ENCODE results near the gene SKI. TPM values are rescaled to one million over a fixed set of nuclear protein-coding genes. Genes with fewer than 3 reads are reported as not detected.
A peak's percentile ranks its signal among the peaks of the same experiment; 100 is the strongest.

Gene SKI
- total and polyA plus RNA-seq, 2 of the 4 experiments (the other 2 are of a cell fraction) = 2.3 to 20.1 TPM

- POLR2A ChIA-PET (ENCODE audit: unreplicated experiment) = no interaction called here
- dilution Hi-C loops (cut with HindIII; ENCODE audit: low sequenced_read_pairs, unreplicated experiment) = no loop called here
- in situ Hi-C loops (cut with MboI; ENCODE audit: low sequenced_read_pairs) = no loop called here
- peaks cover 73% of the 10 kb centered on the region for H3K4me1 ChIP-seq (ENCODE audit: control insufficient read depth, insufficient read depth, low read length)
- no peak overlapping the region for H2BK15ac ChIP-seq (ENCODE audit: low read depth, low read length)
- H2BK120ac ChIP-seq (ENCODE audit: low read depth, low read length) = no peak overlapping the region
- WGBS, 2 experiments (ENCODE audit: extremely low coverage in 2 of 2, insufficient read length in 1 of 2) = 48% methylated on average over 9 of the region's 24 CpGs; no CpG with 5 or more reads in 1 of the 2 experiments
- H3K36me3 ChIP-seq (ENCODE audit: control insufficient read depth, insufficient read depth, low read length) = peaks cover 6% of the 10 kb centered on the region
- CTCF ChIA-PET = no interaction called here
- DNase-seq = no peak
- no peaks in the 10 kb centered on the region for H3K9me3 ChIP-seq (ENCODE audit: control insufficient read depth, insufficient read depth, low read length)
- no peak for ATAC-seq (ENCODE audit: low read depth)
- H4K20me1 ChIP-seq (ENCODE audit: insufficient read depth, low read length) = peaks cover 93% of the 10 kb centered on the region
- H3K4ac ChIP-seq (ENCODE audit: low read depth, low read length) = 0 out of 2 replicates have a peak overlapping the region, but pooled peaks have one; percentile 20
- TF ChIP-seq CHD1 (IDR thresholded peaks at IDR 0.05; ENCODE audit: low read depth, low read length) (no peak), USF2 (IDR thresholded peaks at IDR 0.05; ENCODE audit: low read depth, low read length) (no peak), ELK1 (IDR thresholded peaks at IDR 0.05; ENCODE audit: borderline replicate concordance, low read depth, low read length) (no peak), FOS (IDR thresholded peaks at IDR 0.05; ENCODE audit: low read depth, low read length) (no peak), POLR2A (IDR thresholded peaks at IDR 0.05; ENCODE audit: low read depth, low read length) (no peak), CEBPB (IDR thresholded peaks at IDR 0.05; ENCODE audit: low read depth, low read length) (no peak), MAFK (IDR thresholded peaks at IDR 0.05; ENCODE audit: low read depth, low read length) (no peak), BHLHE40 (IDR thresholded peaks at IDR 0.05; ENCODE audit: low read depth, low read length) (no peak), RFX5 (IDR thresholded peaks at IDR 0.05; ENCODE audit: low read depth, low read length) (no peak), RAD21 (IDR thresholded peaks at IDR 0.05; ENCODE audit: low read length) (no peak), MXI1 (IDR thresholded peaks at IDR 0.05; ENCODE audit: borderline replicate concordance, low read depth, low read length) (no peak), NFE2L2 (IDR thresholded peaks at IDR 0.05; ENCODE audit: low read depth, low read length) (no peak), RCOR1 (IDR thresholded peaks at IDR 0.05; ENCODE audit: insufficient replicate concordance, low read length) (no peak), MAZ (IDR thresholded peaks at IDR 0.05; ENCODE audit: borderline replicate concordance, low read depth, low read length) (no peak), CTCF (conservative IDR thresholded peaks at IDR 0.05; ENCODE audit: low read depth, low read length) (no peak), SMC3 (IDR thresholded peaks at IDR 0.05; ENCODE audit: low read depth, low read length) (no peak)
- no peak overlapping the region for H3K4me2 ChIP-seq (ENCODE audit: low read depth, low read length)
- H3K23ac ChIP-seq (ENCODE audit: low read depth, low read length) = 0 out of 2 replicates have a peak overlapping the region, but pooled peaks have one; percentile 48
- peaks cover 52% of the 10 kb centered on the region for H3K9me1 ChIP-seq (ENCODE audit: insufficient read depth, low read length)
- H3K14ac ChIP-seq (replicated peaks; ENCODE audit: low read depth, low read length) = no peak overlapping the region
- H3K4me3 ChIP-seq (ENCODE audit: insufficient read depth, low read depth, low read length) = no peak overlapping the region
- no peak overlapping the region for H2BK20ac ChIP-seq (ENCODE audit: low read depth, low read length)
- no peak overlapping the region for H3K56ac ChIP-seq (ENCODE audit: extremely low read depth, insufficient read depth, low read length)
- H2AFZ ChIP-seq (replicated peaks; ENCODE audit: low read length, poor library complexity) = no peak overlapping the region
- peak overlapping the region; percentile 45; the same call in 1 of the 2 replicates for H2AK5ac ChIP-seq (ENCODE audit: low read depth, low read length)
- H4K5ac ChIP-seq (ENCODE audit: low read depth, low read length) = no peak overlapping the region
- no peak overlapping the region for H3K18ac ChIP-seq (ENCODE audit: low read depth, low read length)
- no peak overlapping the region for H4K91ac ChIP-seq (ENCODE audit: insufficient read depth, low read depth, low read length)
- H3K9ac ChIP-seq (ENCODE audit: low read depth, low read length) = no peak overlapping the region
- H4K8ac ChIP-seq (ENCODE audit: low read depth in 2 of 2, low read length in 2 of 2) = no peak overlapping the region; a peak in 1 of 4 replicates
- H3K79me1 ChIP-seq (ENCODE audit: low read depth in 1 of 2, low read length in 2 of 2) = peaks cover 13 to 86% of the 10 kb centered on the region in 2 experiments
- intact Hi-C loops (cut with micrococcal nuclease) = no loop called here
- no peak overlapping the region for H2BK5ac ChIP-seq (ENCODE audit: low read depth, low read length, poor library complexity, severe bottlenecking)
- H3K27me3 ChIP-seq (ENCODE audit: control insufficient read depth, insufficient read depth, low read length) = no peaks in the 10 kb centered on the region
- no TSS peak for BruUV-seq (replicated peaks)
- H3K27ac ChIP-seq (ENCODE audit: insufficient read depth, low read length) = no peak overlapping the region; the same call in 1 of the 2 replicates
- H2AK9ac ChIP-seq (replicated peaks; ENCODE audit: low read depth, low read length, poor library complexity) = no peak overlapping the region
Measured at GRCh38 chr1:2274231-2274928, 46.3 kb downstream of the SKI start.
